ENCODE results near the gene HMCN2. TPM values are rescaled to one million over a fixed set of nuclear protein-coding genes. Genes with fewer than 3 reads are reported as not detected.

HMCN2 gene
- total RNA-seq, 1 experiment from 2014 or later: 1.6 TPM

DNA sequence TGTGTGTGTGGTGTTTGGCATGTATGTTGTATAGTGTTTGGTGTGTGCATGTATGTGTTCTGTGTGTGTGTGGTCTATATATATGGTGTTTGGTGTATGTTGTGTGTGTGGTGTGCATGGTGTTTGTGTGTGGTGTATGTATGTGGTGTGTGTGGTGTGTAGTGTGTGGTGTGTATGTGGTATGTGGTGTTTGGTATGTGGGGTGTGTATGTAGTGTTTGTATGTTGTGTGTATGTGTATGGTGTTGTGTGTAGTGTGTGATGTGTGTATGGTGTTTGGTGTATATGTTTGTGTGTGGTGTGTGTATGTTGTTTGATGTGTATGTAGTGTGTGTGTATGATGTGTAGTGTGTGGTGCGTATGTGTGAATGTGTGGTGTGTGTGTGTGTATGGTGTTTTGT is 78.8 kb downstream of the HMCN2 start:
- Histone ChIP-seq H3K79me2 (ENCODE audit: low read depth) (no peaks in the 10 kb centered on the region), H4K20me1 (ENCODE audit: insufficient read depth) (no peaks in the 10 kb centered on the region), H3K9me2 (ENCODE audit: insufficient read depth) (no peaks in the 10 kb centered on the region), H3F3A (ENCODE audit: insufficient read depth, low read depth) (peaks cover 12% of the 10 kb centered on the region), H3K27ac (no peak overlapping the region), H2AFZ (no peak overlapping the region), H3K4me1 (replicated peaks; ENCODE audit: insufficient read depth) (no peaks in the 10 kb centered on the region), H3K4me2 (no peak overlapping the region), H3K9me3 (ENCODE audit: insufficient read depth, low read depth) (no peaks in the 10 kb centered on the region), H3K36me3 (ENCODE audit: low read depth) (no peaks in the 10 kb centered on the region), H3K4me3 (no peak overlapping the region), H3K27me3 (ENCODE audit: insufficient read depth, low read depth) (no peaks in the 10 kb centered on the region)
- DNase-seq: no peak
- POLR2A ChIA-PET (ENCODE audit: unreplicated experiment): no interaction called here
- no TSS peak for BruUV-seq (replicated peaks)
- intact Hi-C loops (cut with micrococcal nuclease; ENCODE audit: unreplicated experiment): loop anchor here (5.0 to 10.0 kb wide), 2 partner anchors 237 to 460 kb away; no protein-coding TSS in a partner anchor
- CTCF ChIA-PET: no interaction called here
- TF ChIP-seq, protein P1, sequence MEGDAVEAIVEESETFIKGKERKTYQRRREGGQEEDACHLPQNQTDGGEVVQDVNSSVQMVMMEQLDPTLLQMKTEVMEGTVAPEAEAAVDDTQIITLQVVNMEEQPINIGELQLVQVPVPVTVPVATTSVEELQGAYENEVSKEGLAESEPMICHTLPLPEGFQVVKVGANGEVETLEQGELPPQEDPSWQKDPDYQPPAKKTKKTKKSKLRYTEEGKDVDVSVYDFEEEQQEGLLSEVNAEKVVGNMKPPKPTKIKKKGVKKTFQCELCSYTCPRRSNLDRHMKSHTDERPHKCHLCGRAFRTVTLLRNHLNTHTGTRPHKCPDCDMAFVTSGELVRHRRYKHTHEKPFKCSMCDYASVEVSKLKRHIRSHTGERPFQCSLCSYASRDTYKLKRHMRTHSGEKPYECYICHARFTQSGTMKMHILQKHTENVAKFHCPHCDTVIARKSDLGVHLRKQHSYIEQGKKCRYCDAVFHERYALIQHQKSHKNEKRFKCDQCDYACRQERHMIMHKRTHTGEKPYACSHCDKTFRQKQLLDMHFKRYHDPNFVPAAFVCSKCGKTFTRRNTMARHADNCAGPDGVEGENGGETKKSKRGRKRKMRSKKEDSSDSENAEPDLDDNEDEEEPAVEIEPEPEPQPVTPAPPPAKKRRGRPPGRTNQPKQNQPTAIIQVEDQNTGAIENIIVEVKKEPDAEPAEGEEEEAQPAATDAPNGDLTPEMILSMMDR (conservative IDR thresholded peaks at IDR 0.05): no peak
- TF ChIP-seq EZH2 (IDR thresholded peaks at IDR 0.05; ENCODE audit: low read depth): no peak

GRCh38 chr9:130345009-130345896 is 79.7 kb downstream of the HMCN2 start:
- no peaks in the 10 kb centered on the region for H3K27me3 ChIP-seq (ENCODE audit: insufficient read depth, low read depth)
- no TSS peak for BruUV-seq (replicated peaks)
- no peaks in the 10 kb centered on the region for H3K4me1 ChIP-seq (replicated peaks; ENCODE audit: insufficient read depth)
- H3K79me2 ChIP-seq (ENCODE audit: low read depth): no peaks in the 10 kb centered on the region
- H3F3A ChIP-seq (ENCODE audit: insufficient read depth, low read depth): peaks cover 12% of the 10 kb centered on the region
- H3K9me3 ChIP-seq (ENCODE audit: insufficient read depth, low read depth): no peaks in the 10 kb centered on the region
- H2AFZ ChIP-seq: no peak overlapping the region
- no peaks in the 10 kb centered on the region for H3K9me2 ChIP-seq (ENCODE audit: insufficient read depth)
- intact Hi-C loops (cut with micrococcal nuclease; ENCODE audit: unreplicated experiment): loop anchor here (10.0 kb wide), 1 partner anchor 460 kb away; no protein-coding TSS in a partner anchor
- no peaks in the 10 kb centered on the region for H4K20me1 ChIP-seq (ENCODE audit: insufficient read depth)
- TF ChIP-seq, protein P1 (conservative IDR thresholded peaks at IDR 0.05): no peak
- no peak for TF ChIP-seq EZH2 (IDR thresholded peaks at IDR 0.05; ENCODE audit: low read depth)
- no peak for DNase-seq
- no peaks in the 10 kb centered on the region for H3K36me3 ChIP-seq (ENCODE audit: low read depth)
- no peak overlapping the region for H3K27ac ChIP-seq
- H3K4me3 ChIP-seq: no peak overlapping the region
- CTCF ChIA-PET: no interaction called here
- H3K4me2 ChIP-seq: no peak overlapping the region
- POLR2A ChIA-PET (ENCODE audit: unreplicated experiment): no interaction called here

- DNase-seq: no peak
- H3K36me3 ChIP-seq (ENCODE audit: low read depth): no peaks in the 10 kb centered on the region
- no peaks in the 10 kb centered on the region for H3K27me3 ChIP-seq (ENCODE audit: insufficient read depth, low read depth)
- H3K9me3 ChIP-seq (ENCODE audit: insufficient read depth, low read depth): no peaks in the 10 kb centered on the region
- peaks cover 12% of the 10 kb centered on the region for H3F3A ChIP-seq (ENCODE audit: insufficient read depth, low read depth)
- POLR2A ChIA-PET (ENCODE audit: unreplicated experiment): no interaction called here
- H4K20me1 ChIP-seq (ENCODE audit: insufficient read depth): no peaks in the 10 kb centered on the region
- no peaks in the 10 kb centered on the region for H3K9me2 ChIP-seq (ENCODE audit: insufficient read depth)
- no peak overlapping the region for H3K4me2 ChIP-seq
- no peak for TF ChIP-seq EZH2 (IDR thresholded peaks at IDR 0.05; ENCODE audit: low read depth)
- TF ChIP-seq, protein P1 (conservative IDR thresholded peaks at IDR 0.05): no peak
- intact Hi-C loops (cut with micrococcal nuclease; ENCODE audit: unreplicated experiment): loop anchor here (10.0 kb wide), 1 partner anchor 461 kb away; no protein-coding TSS in a partner anchor
- no peak overlapping the region for H3K27ac ChIP-seq
- H3K4me3 ChIP-seq: no peak overlapping the region
- no TSS peak for BruUV-seq (replicated peaks)
- H3K4me1 ChIP-seq (replicated peaks; ENCODE audit: insufficient read depth): no peaks in the 10 kb centered on the region
- H2AFZ ChIP-seq: no peak overlapping the region
- CTCF ChIA-PET: no interaction called here
- no peaks in the 10 kb centered on the region for H3K79me2 ChIP-seq (ENCODE audit: low read depth)
Observed at GRCh38 chr9:130345897-130346385, 80.4 kb downstream of the HMCN2 start.
